Measurements from ENCODE around the gene FOXO1.

FOXO1 gene

GRCh38 chr13:40622246-40622645 lies 44.2 kb downstream of the FOXO1 start:
- TF ChIP-seq CTCF (IDR thresholded peaks at IDR 0.05; ENCODE audit: low read depth, low read length, missing control alignments), result no peak
- H3K36me3 ChIP-seq (replicated peaks), result no peaks in the 10 kb centered on the region
- H3K27me3 ChIP-seq (replicated peaks), result no peaks in the 10 kb centered on the region
- H3K4me3 ChIP-seq (ENCODE audit: low read depth, low read length), result no peak overlapping the region
- H3K27ac ChIP-seq, result no peak overlapping the region
- no peak for DNase-seq
- in situ Hi-C loops (cut with HindIII; ENCODE audit: low pct_ligation_motif_present, low sequenced_read_pairs), result no loop called here

- no peaks in the 10 kb centered on the region for H3K36me3 ChIP-seq (replicated peaks)
- no peak for DNase-seq
- H3K27ac ChIP-seq, result no peak overlapping the region
- in situ Hi-C loops (cut with HindIII; ENCODE audit: low pct_ligation_motif_present, low sequenced_read_pairs), result no loop called here
- H3K4me3 ChIP-seq (ENCODE audit: low read depth, low read length), result no peak overlapping the region
- H3K27me3 ChIP-seq (replicated peaks), result no peaks in the 10 kb centered on the region
- no peak for TF ChIP-seq CTCF (IDR thresholded peaks at IDR 0.05; ENCODE audit: low read depth, low read length, missing control alignments)
Observed at GRCh38 chr13:40619479-40619814, 47.0 kb downstream of the FOXO1 start.

- TF ChIP-seq CTCF (IDR thresholded peaks at IDR 0.05; ENCODE audit: low read depth, low read length, missing control alignments), result no peak
- Histone ChIP-seq H3K4me3 (ENCODE audit: low read depth, low read length) (no peak overlapping the region), H3K36me3 (replicated peaks) (no peaks in the 10 kb centered on the region), H3K27me3 (replicated peaks) (no peaks in the 10 kb centered on the region), H3K27ac (no peak overlapping the region)
- in situ Hi-C loops (cut with HindIII; ENCODE audit: low pct_ligation_motif_present, low sequenced_read_pairs), result no loop called here
- no peak for DNase-seq
Observed at GRCh38 chr13:40618581-40619478, 47.6 kb downstream of the FOXO1 start.

GRCh38 chr13:40617801-40618356 lies 48.6 kb downstream of the FOXO1 start:
- Histone ChIP-seq H3K4me3 (ENCODE audit: low read depth, low read length) (no peak overlapping the region), H3K27me3 (replicated peaks) (no peaks in the 10 kb centered on the region), H3K36me3 (replicated peaks) (no peaks in the 10 kb centered on the region), H3K27ac (no peak overlapping the region)
- in situ Hi-C loops (cut with HindIII; ENCODE audit: low pct_ligation_motif_present, low sequenced_read_pairs), result no loop called here
- no peak for TF ChIP-seq CTCF (IDR thresholded peaks at IDR 0.05; ENCODE audit: low read depth, low read length, missing control alignments)
- DNase-seq, result no peak

GRCh38 chr13:40615619-40616018 lies 50.8 kb downstream of the FOXO1 start:
- Histone ChIP-seq H3K36me3 (replicated peaks) (no peaks in the 10 kb centered on the region), H3K4me3 (ENCODE audit: low read depth, low read length) (no peak overlapping the region), H3K27me3 (replicated peaks) (no peaks in the 10 kb centered on the region), H3K27ac (no peak overlapping the region)
- DNase-seq, result no peak
- in situ Hi-C loops (cut with HindIII; ENCODE audit: low pct_ligation_motif_present, low sequenced_read_pairs), result no loop called here
- no peak for TF ChIP-seq CTCF (IDR thresholded peaks at IDR 0.05; ENCODE audit: low read depth, low read length, missing control alignments)
